ENCODE results near the gene TTLL9. TPM values are rescaled to one million over a fixed set of nuclear protein-coding genes. Genes with fewer than 3 reads are reported as not detected.
A peak's percentile ranks its signal among the peaks of the same experiment; 100 is the strongest.
"Not testable (repeated sequence)": the region's sequence is repeated elsewhere in the genome, so short reads cannot be mapped to it uniquely, and the experiment has no call there.

TTLL9 gene
- total RNA-seq, 1 experiment from 2014 or later = not detected

- DNase-seq (ENCODE audit: low read depth) = not testable (repeated sequence)
These were observed 47.6 kb downstream of the TTLL9 start for GRCh38 chr20:31917962-31918412.

GRCh38 chr20:31918466-31919105, 48.2 kb downstream of the TTLL9 start:
- DNase-seq (ENCODE audit: low read depth) = no peak

GRCh38 chr20:31919410-31920155, 49.1 kb downstream of the TTLL9 start:
- no peak for DNase-seq (ENCODE audit: low read depth)

GRCh38 chr20:31920275-31920855, 49.9 kb downstream of the TTLL9 start:
- no peak for DNase-seq (ENCODE audit: low read depth)

- DNase-seq (ENCODE audit: low read depth) = not testable (repeated sequence)
These were observed 51.0 kb downstream of the TTLL9 start for GRCh38 chr20:31921480-31921879.

- DNase-seq (ENCODE audit: low read depth) = no peak
These were observed 51.7 kb downstream of the TTLL9 start for GRCh38 chr20:31922181-31922580.

GRCh38 chr20:31922588-31922987, 52.2 kb downstream of the TTLL9 start:
- no peak for DNase-seq (ENCODE audit: low read depth)

GRCh38 chr20:31923388-31924331, 53.2 kb downstream of the TTLL9 start:
- no peak for DNase-seq (ENCODE audit: low read depth)

- no peak for DNase-seq (ENCODE audit: low read depth)
These were observed 54.1 kb downstream of the TTLL9 start for GRCh38 chr20:31924561-31924960.

GRCh38 chr20:31925631-31926030, 55.2 kb downstream of the TTLL9 start:
- DNase-seq (ENCODE audit: low read depth) = no peak

GRCh38 chr20:31926493-31926892, 56.1 kb downstream of the TTLL9 start:
- DNase-seq (ENCODE audit: low read depth) = no peak

- no peak for DNase-seq (ENCODE audit: low read depth)
These were observed 57.3 kb downstream of the TTLL9 start for GRCh38 chr20:31927627-31928159.

- DNase-seq (ENCODE audit: low read depth) = peak; percentile 33
These were observed 59.2 kb downstream of the TTLL9 start for GRCh38 chr20:31929631-31930030.

- DNase-seq (ENCODE audit: low read depth) = no peak
These were observed 60.3 kb downstream of the TTLL9 start for GRCh38 chr20:31930779-31931178.

GRCh38 chr20:31933698-31934097, 63.3 kb downstream of the TTLL9 start:
- DNase-seq (ENCODE audit: low read depth) = no peak

- DNase-seq (ENCODE audit: low read depth) = no peak
These were observed 64.1 kb downstream of the TTLL9 start for GRCh38 chr20:31934491-31934890.

GRCh38 chr20:31934968-31935764, 64.7 kb downstream of the TTLL9 start:
- DNase-seq (ENCODE audit: low read depth) = no peak

GRCh38 chr20:31936420-31936819, 66.0 kb downstream of the TTLL9 start:
- no peak for DNase-seq (ENCODE audit: low read depth)

- DNase-seq (ENCODE audit: low read depth) = no peak
These were observed 67.4 kb downstream of the TTLL9 start for GRCh38 chr20:31937820-31938219.

- no peak for DNase-seq (ENCODE audit: low read depth)
These were observed 69.2 kb downstream of the TTLL9 start for GRCh38 chr20:31939661-31940060.

Measured in LHCN-M2 (cell line).